IMR-90 (cell line): ENCODE data around the gene PCBP1. TPM values are rescaled to one million over a fixed set of nuclear protein-coding genes. Genes with fewer than 3 reads are reported as not detected.

Experiments
- ATAC-seq: fragments of 200-7000 bp; cut with Tn5 transposase; 2 replicates; pipeline ENCODE4 v1.9.1; 2020; ENCODE audit warnings: low read depth, mild to moderate bottlenecking, moderate library complexity
- BruUV-seq: library from RNA; stranded (reverse); fragments of 400-500 nt; replicated peaks from 2 replicates; lab custom pipeline; 2021; lab: Mats Ljungman, UMichigan
- CTCF ChIA-PET: fragments of 300-600 bp; formaldehyde crosslinking; extraction: SDS; loops from one replicate; lab custom pipeline; 2021; ENCODE audit warnings: antibody characterized with exemption; lab: Yijun Ruan, JAX
- POLR2A ChIA-PET: fragments of 300-600 bp; sonication (Branson Sonifier 250); formaldehyde crosslinking; loops from one replicate; lab custom pipeline; 2022; ENCODE audit warnings: antibody characterized with exemption; ENCODE audit not compliant: unreplicated experiment; lab: Charles Lee
- DNase-seq: peaks from one replicate; pipeline ENCODE4 v3.0.0; 2013
- H2AFZ ChIP-seq: replicated peaks from 2 replicates; pipeline ENCODE3; 2013; ENCODE audit warnings: low read length, mild to moderate bottlenecking; ENCODE audit not compliant: poor library complexity
- H2AK5ac ChIP-seq: 2 replicates; pipeline ENCODE4 v1.6.1; 2013; ENCODE audit warnings: low read depth, low read length, inconsistent platforms
- H2AK9ac ChIP-seq: replicated peaks from 2 replicates; pipeline ENCODE3; 2013; ENCODE audit warnings: mild to moderate bottlenecking, low read depth, low read length, moderate library complexity; ENCODE audit not compliant: poor library complexity
- H2BK120ac ChIP-seq: 2 replicates; pipeline ENCODE4 v1.6.1; 2013; ENCODE audit warnings: low read depth, low read length, inconsistent platforms
- H2BK15ac ChIP-seq: 3 replicates; pipeline ENCODE4 v1.6.1; 2013; ENCODE audit warnings: low read depth, low read length, inconsistent platforms
- H2BK20ac ChIP-seq: 2 replicates; pipeline ENCODE4 v1.6.1; 2013; ENCODE audit warnings: low read depth, mild to moderate bottlenecking, inconsistent platforms, low read length, moderate library complexity
- H2BK5ac ChIP-seq: 2 replicates; pipeline ENCODE4 v1.6.1; 2013; ENCODE audit warnings: mild to moderate bottlenecking, low read depth, low read length, inconsistent platforms; ENCODE audit not compliant: poor library complexity, severe bottlenecking
- H3K14ac ChIP-seq: replicated peaks from 2 replicates; pipeline ENCODE4 v1.6.1; 2013; ENCODE audit warnings: low read depth, low read length, inconsistent platforms
- H3K18ac ChIP-seq: 2 replicates; pipeline ENCODE4 v1.6.1; 2013; ENCODE audit warnings: low read depth, low read length, control low read depth
- H3K23ac ChIP-seq: 2 replicates; pipeline ENCODE4 v1.6.1; 2013; ENCODE audit warnings: low read depth, low read length, inconsistent platforms
- H3K27ac ChIP-seq: 2 replicates; pipeline ENCODE4 v1.5.1; 2013; ENCODE audit warnings: mild to moderate bottlenecking, control low read depth, low read length; ENCODE audit not compliant: insufficient read depth
- H3K27me3 ChIP-seq: 2 replicates; pipeline ENCODE4 v1.6.1; 2013; ENCODE audit warnings: low read length; ENCODE audit not compliant: control insufficient read depth, insufficient read depth
- H3K36me3 ChIP-seq: 2 replicates; pipeline ENCODE4 v1.6.1; 2013; ENCODE audit warnings: low read length, mixed read lengths; ENCODE audit not compliant: control insufficient read depth, insufficient read depth
- H3K4ac ChIP-seq: 2 replicates; pipeline ENCODE4 v1.6.1; 2013; ENCODE audit warnings: low read depth, low read length, inconsistent platforms
- H3K4me1 ChIP-seq: 2 replicates; pipeline ENCODE4 v1.6.1; 2013; ENCODE audit warnings: low read length, mixed read lengths; ENCODE audit not compliant: control insufficient read depth, insufficient read depth
- H3K4me2 ChIP-seq: 2 replicates; pipeline ENCODE4 v1.6.1; 2013; ENCODE audit warnings: low read depth, mild to moderate bottlenecking, control low read depth, low read length, moderate library complexity
- H3K4me3 ChIP-seq: 2 replicates; pipeline ENCODE4 v1.5.1; 2013; ENCODE audit warnings: low read depth, mild to moderate bottlenecking, control low read depth, low read length, moderate library complexity; ENCODE audit not compliant: insufficient read depth
- H3K56ac ChIP-seq: 2 replicates; pipeline ENCODE4 v1.6.1; 2013; ENCODE audit warnings: low read length, inconsistent platforms; ENCODE audit not compliant: insufficient read depth; ENCODE audit errors: extremely low read depth
- H3K79me1 ChIP-seq, 2 experiments: 2 replicates each; pipeline ENCODE4 v1.6.1; 2013; ENCODE audit warnings: low read length in 2 of 2, inconsistent platforms in 1 of 2, low read depth in 1 of 2
- H3K9ac ChIP-seq: 2 replicates; pipeline ENCODE4 v1.6.1; 2013; ENCODE audit warnings: low read depth, low read length, control low read depth
- H3K9me1 ChIP-seq: 2 replicates; pipeline ENCODE4 v1.6.1; 2013; ENCODE audit warnings: low read length, inconsistent platforms; ENCODE audit not compliant: insufficient read depth
- H3K9me3 ChIP-seq: 2 replicates; pipeline ENCODE4 v1.6.1; 2013; ENCODE audit warnings: low read length; ENCODE audit not compliant: control insufficient read depth, insufficient read depth
- H4K20me1 ChIP-seq: 2 replicates; pipeline ENCODE4 v1.6.1; 2013; ENCODE audit warnings: low read length, inconsistent platforms; ENCODE audit not compliant: insufficient read depth
- H4K5ac ChIP-seq: 2 replicates; pipeline ENCODE4 v1.6.1; 2013; ENCODE audit warnings: mild to moderate bottlenecking, low read depth, low read length, control low read depth
- H4K8ac ChIP-seq, 2 experiments: 2 replicates each; pipeline ENCODE4 v1.6.1; 2013; ENCODE audit warnings: low read depth in 2 of 2, low read length in 2 of 2, control low read depth in 1 of 2, inconsistent platforms in 1 of 2
- H4K91ac ChIP-seq: 2 replicates; pipeline ENCODE4 v1.6.1; 2013; ENCODE audit warnings: low read depth, low read length, inconsistent platforms; ENCODE audit not compliant: insufficient read depth
- BHLHE40 ChIP-seq: fragments of 150-350 bp; IDR thresholded peaks from 2 replicates; pipeline ENCODE4 v1.6.1; 2016; ENCODE audit warnings: mild to moderate bottlenecking, low read depth, low read length
- CEBPB ChIP-seq: IDR thresholded peaks from 2 replicates; pipeline ENCODE4 v1.6.1; 2012; ENCODE audit warnings: low read depth, low read length, improper control_type of control experiment
- CHD1 ChIP-seq: IDR thresholded peaks from 2 replicates; pipeline ENCODE4 v1.6.1; 2012; ENCODE audit warnings: low read depth, low read length, improper control_type of control experiment
- FOS ChIP-seq: fragments of 150-350 bp; IDR thresholded peaks from 2 replicates; pipeline ENCODE4 v1.6.1; 2016; ENCODE audit warnings: low read depth, low read length
- MAFK ChIP-seq: IDR thresholded peaks from 2 replicates; pipeline ENCODE4 v1.6.1; 2012; ENCODE audit warnings: low read depth, low read length, improper control_type of control experiment
- MAZ ChIP-seq: IDR thresholded peaks from 2 replicates; pipeline ENCODE4 v1.6.1; 2012; ENCODE audit warnings: low read depth, mild to moderate bottlenecking, low read length, improper control_type of control experiment, moderate library complexity, borderline replicate concordance
- NFE2L2 ChIP-seq: fragments of 150-350 bp; IDR thresholded peaks from 2 replicates; pipeline ENCODE4 v1.6.1; 2016; ENCODE audit warnings: low read depth, mild to moderate bottlenecking, low read length
- POLR2A ChIP-seq: IDR thresholded peaks from 2 replicates; pipeline ENCODE4 v1.6.1; 2012; ENCODE audit warnings: mild to moderate bottlenecking, low read depth, low read length
- RAD21 ChIP-seq: IDR thresholded peaks from 2 replicates; pipeline ENCODE4 v1.6.1; 2012; ENCODE audit warnings: low read length, improper control_type of control experiment
- RCOR1 ChIP-seq: IDR thresholded peaks from 2 replicates; pipeline ENCODE4 v1.6.1; 2012; ENCODE audit warnings: mild to moderate bottlenecking, low read length, improper control_type of control experiment; ENCODE audit not compliant: insufficient replicate concordance
- RFX5 ChIP-seq: IDR thresholded peaks from 2 replicates; pipeline ENCODE4 v1.8.0; 2012; ENCODE audit warnings: low read depth, mild to moderate bottlenecking, low read length, moderate library complexity
- SMC3 ChIP-seq: fragments of 150-350 bp; IDR thresholded peaks from 2 replicates; pipeline ENCODE4 v1.6.1; 2016; ENCODE audit warnings: low read depth, mild to moderate bottlenecking, antibody characterized with exemption, low read length, moderate library complexity
- WGBS, 2 experiments: methylation state at CpG; one replicate each; pipeline versions ENCODE4 v1.1.5 to v1.1.7; 2013; ENCODE audit warnings: missing lambda C conversion rate in 2 of 2; ENCODE audit not compliant: insufficient read length in 1 of 2; ENCODE audit errors: extremely low coverage in 2 of 2; 5-methylcytosine and 5-hydroxymethylcytosine counted together
- dilution Hi-C: fragments of 300-500 bp; cut with HindIII; formaldehyde crosslinking; loops from one replicate; pipeline ENCODE4 v1.14.3; 2018; ENCODE audit warnings: low sequenced_read_pairs; ENCODE audit not compliant: unreplicated experiment
- in situ Hi-C: fragments of 300-500 bp; cut with MboI; formaldehyde crosslinking; loops from 3 replicates; pipeline ENCODE4 v1.14.3; 2019; ENCODE audit warnings: low sequenced_read_pairs, inconsistent platforms, mixed read lengths
- intact Hi-C: fragments of 100-400 bp; cut with micrococcal nuclease; formaldehyde crosslinking; loops from 2 replicates; pipeline ENCODE4 v1.10.0; 2022
- polyA plus RNA-seq, 3 experiments: library from polyadenylated mRNA; depleted of rRNA; stranded (reverse); fragments of >200 nt; gene quantifications; 2 replicates each; pipeline ENCODE4 v1.2.3, GENCODE V29; 2012; ENCODE audit warnings: low replicate concordance in 1 of 3
- total RNA-seq: library from RNA; depleted of rRNA; stranded (reverse); fragments of >200 nt; gene quantifications from 2 replicates; pipeline ENCODE4 v1.2.3, GENCODE V29; 2012
- TF ChIP-seq, protein P1 (sequence below): fragments of 150-350 bp; IDR thresholded peaks from 2 replicates; pipeline ENCODE4 v1.6.1; 2016; ENCODE audit warnings: low read depth, mild to moderate bottlenecking, low read length, moderate library complexity, borderline replicate concordance
- TF ChIP-seq, protein P2 (sequence below): conservative IDR thresholded peaks from 2 replicates; pipeline ENCODE4 v1.5.1; 2012; ENCODE audit warnings: mild to moderate bottlenecking, low read depth, low read length, improper control_type of control experiment
- TF ChIP-seq, protein P3 (sequence below): fragments of 150-350 bp; IDR thresholded peaks from 2 replicates; pipeline ENCODE4 v1.6.1; 2017; ENCODE audit warnings: mild to moderate bottlenecking, antibody characterized with exemption, low read length, low read depth

The PCBP1 gene
- total and polyA plus RNA-seq, 2 of the 4 experiments (the other 2 are of a cell fraction), result 33.7 to 166 TPM

DNA sequence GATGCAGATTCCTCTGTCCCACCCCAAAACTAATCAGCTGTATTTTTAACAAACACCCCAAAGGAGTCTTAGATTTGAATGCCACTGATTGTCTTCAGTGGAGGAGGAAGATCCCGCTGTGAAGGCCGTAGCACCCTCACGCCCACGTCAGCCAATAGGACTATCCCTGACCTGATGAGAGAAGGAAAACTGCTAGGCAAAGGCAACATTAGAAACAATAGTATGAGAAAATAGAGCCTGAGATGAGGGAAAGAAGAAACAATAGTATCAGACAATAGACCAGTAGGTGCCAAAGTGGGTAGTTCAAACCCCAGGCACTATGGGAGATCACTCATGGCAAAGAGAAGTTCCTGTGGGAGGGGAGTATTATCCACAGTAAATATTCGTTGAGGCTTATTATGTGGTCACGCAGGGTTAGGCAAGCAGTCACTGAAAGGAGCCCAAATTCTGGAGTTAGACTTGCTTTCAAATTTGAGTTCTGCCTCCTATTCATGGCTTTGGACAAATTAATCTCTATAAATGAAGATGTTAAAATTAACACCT lies 2.8 kb downstream of the PCBP1 start:
- peaks cover 10% of the 10 kb centered on the region for H4K20me1 ChIP-seq
- BruUV-seq, result no TSS peak
- no peak overlapping the region for H3K27ac ChIP-seq
- no peak overlapping the region for H4K91ac ChIP-seq
- H2BK20ac ChIP-seq, result no peak overlapping the region
- ChIA-PET POLR2A (interaction anchor here (0.6 to 1.3 kb wide), 2 partner anchors 46 to 72 kb away, joined by 7 to 14 read pairs; no protein-coding TSS in a partner anchor), CTCF (interaction anchor here (1.2 kb wide), 1 partner anchor 42 kb away, joined by 4 read pairs; no protein-coding TSS in a partner anchor)
- intact Hi-C loops (loop anchor here (1.0 to 10.0 kb wide), 4 partner anchors 46 to 365 kb away; partner anchors contain the start of gene TIA1), in situ Hi-C loops (loop anchor here (5.0 kb wide), 1 partner anchor 42 kb away; no protein-coding TSS in a partner anchor), dilution Hi-C loops (no loop called here)
- H2AK9ac ChIP-seq, result peak overlapping the region; percentile 52
- no peaks in the 10 kb centered on the region for H3K9me3 ChIP-seq
- H3K4me3 ChIP-seq, result no peak overlapping the region
- H4K8ac ChIP-seq, result no peak overlapping the region
- H3K9me1 ChIP-seq, result peaks cover 15% of the 10 kb centered on the region
- H3K27me3 ChIP-seq, result no peaks in the 10 kb centered on the region
- H3K36me3 ChIP-seq, result peaks cover 14% of the 10 kb centered on the region
- peak overlapping the region; percentile 97 for H3K4me2 ChIP-seq
- H3K79me1 ChIP-seq, result peaks cover 20 to 59% of the 10 kb centered on the region in 2 experiments
- 92% methylated on average over 4 of the region's 6 CpGs; no CpG with 5 or more reads in 1 of the 2 experiments for WGBS, 2 experiments
- H2AK5ac ChIP-seq, result no peak overlapping the region
- H2BK120ac ChIP-seq, result no peak overlapping the region
- 0 out of 2 replicates have a peak overlapping the region, but pooled peaks have one; percentile 4 for H3K14ac ChIP-seq
- H3K4me1 ChIP-seq, result peaks cover 13% of the 10 kb centered on the region
- H3K18ac ChIP-seq, result no peak overlapping the region
- H2BK5ac ChIP-seq, result no peak overlapping the region
- ATAC-seq (no peak), DNase-seq (no peak)
- no peak overlapping the region for H2BK15ac ChIP-seq
- no peak overlapping the region for H3K56ac ChIP-seq
- H4K5ac ChIP-seq, result no peak overlapping the region
- H2AFZ ChIP-seq, result no peak overlapping the region
- H3K9ac ChIP-seq, result no peak overlapping the region
- no peak overlapping the region for H3K4ac ChIP-seq
- peak overlapping the region; percentile 33 for H3K23ac ChIP-seq
- no peak for TF ChIP-seq CEBPB
- no peak for TF ChIP-seq NFE2L2
- TF ChIP-seq, protein P1, sequence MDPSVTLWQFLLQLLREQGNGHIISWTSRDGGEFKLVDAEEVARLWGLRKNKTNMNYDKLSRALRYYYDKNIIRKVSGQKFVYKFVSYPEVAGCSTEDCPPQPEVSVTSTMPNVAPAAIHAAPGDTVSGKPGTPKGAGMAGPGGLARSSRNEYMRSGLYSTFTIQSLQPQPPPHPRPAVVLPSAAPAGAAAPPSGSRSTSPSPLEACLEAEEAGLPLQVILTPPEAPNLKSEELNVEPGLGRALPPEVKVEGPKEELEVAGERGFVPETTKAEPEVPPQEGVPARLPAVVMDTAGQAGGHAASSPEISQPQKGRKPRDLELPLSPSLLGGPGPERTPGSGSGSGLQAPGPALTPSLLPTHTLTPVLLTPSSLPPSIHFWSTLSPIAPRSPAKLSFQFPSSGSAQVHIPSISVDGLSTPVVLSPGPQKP, result no peak
- TF ChIP-seq, protein P2, sequence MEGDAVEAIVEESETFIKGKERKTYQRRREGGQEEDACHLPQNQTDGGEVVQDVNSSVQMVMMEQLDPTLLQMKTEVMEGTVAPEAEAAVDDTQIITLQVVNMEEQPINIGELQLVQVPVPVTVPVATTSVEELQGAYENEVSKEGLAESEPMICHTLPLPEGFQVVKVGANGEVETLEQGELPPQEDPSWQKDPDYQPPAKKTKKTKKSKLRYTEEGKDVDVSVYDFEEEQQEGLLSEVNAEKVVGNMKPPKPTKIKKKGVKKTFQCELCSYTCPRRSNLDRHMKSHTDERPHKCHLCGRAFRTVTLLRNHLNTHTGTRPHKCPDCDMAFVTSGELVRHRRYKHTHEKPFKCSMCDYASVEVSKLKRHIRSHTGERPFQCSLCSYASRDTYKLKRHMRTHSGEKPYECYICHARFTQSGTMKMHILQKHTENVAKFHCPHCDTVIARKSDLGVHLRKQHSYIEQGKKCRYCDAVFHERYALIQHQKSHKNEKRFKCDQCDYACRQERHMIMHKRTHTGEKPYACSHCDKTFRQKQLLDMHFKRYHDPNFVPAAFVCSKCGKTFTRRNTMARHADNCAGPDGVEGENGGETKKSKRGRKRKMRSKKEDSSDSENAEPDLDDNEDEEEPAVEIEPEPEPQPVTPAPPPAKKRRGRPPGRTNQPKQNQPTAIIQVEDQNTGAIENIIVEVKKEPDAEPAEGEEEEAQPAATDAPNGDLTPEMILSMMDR, result no peak
- TF ChIP-seq BHLHE40, result no peak
- TF ChIP-seq SMC3, result no peak
- no peak for TF ChIP-seq RFX5
- TF ChIP-seq RAD21, result no peak
- no peak for TF ChIP-seq CHD1
- no peak for TF ChIP-seq FOS
- TF ChIP-seq, protein P3, sequence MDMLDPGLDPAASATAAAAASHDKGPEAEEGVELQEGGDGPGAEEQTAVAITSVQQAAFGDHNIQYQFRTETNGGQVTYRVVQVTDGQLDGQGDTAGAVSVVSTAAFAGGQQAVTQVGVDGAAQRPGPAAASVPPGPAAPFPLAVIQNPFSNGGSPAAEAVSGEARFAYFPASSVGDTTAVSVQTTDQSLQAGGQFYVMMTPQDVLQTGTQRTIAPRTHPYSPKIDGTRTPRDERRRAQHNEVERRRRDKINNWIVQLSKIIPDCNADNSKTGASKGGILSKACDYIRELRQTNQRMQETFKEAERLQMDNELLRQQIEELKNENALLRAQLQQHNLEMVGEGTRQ, result no peak
- TF ChIP-seq MAZ, result no peak
- TF ChIP-seq RCOR1, result no peak
- TF ChIP-seq MAFK, result no peak
- TF ChIP-seq POLR2A, result no peak; the same call in 1 of the 2 replicates
